Testis (tissue), 3 donors: ENCODE data around the gene GABRR2. TPM values are rescaled to one million over a fixed set of nuclear protein-coding genes. Genes with fewer than 3 reads are reported as not detected.

Experiments
- DNase-seq: peaks from one replicate; pipeline ENCODE4 v3.0.0-alpha.2; 2019
- H3K27ac ChIP-seq, 2 donors: fragments of 200-600 bp; sonication (generic); one replicate each; pipeline ENCODE4 v1.5.1; 2019
- H3K27me3 ChIP-seq: fragments of 200-600 bp; sonication (generic); one replicate; pipeline ENCODE4 v1.5.1; 2019
- H3K36me3 ChIP-seq: fragments of 200-600 bp; sonication (generic); one replicate; pipeline ENCODE4 v1.5.1; 2017; ENCODE audit warnings: low read depth; ENCODE audit errors: missing control alignments
- H3K4me1 ChIP-seq: fragments of 200-600 bp; sonication (generic); one replicate; pipeline ENCODE4 v1.5.1; 2019
- H3K4me3 ChIP-seq, 2 donors: fragments of 200-600 bp; sonication (generic); one replicate each; pipeline ENCODE4 v1.5.1; 2017 to 2019
- H3K9me3 ChIP-seq: fragments of 200-600 bp; sonication (generic); one replicate; pipeline ENCODE4 v1.5.1; 2017
- CTCF ChIP-seq, 3 experiments: fragments of 450-650 bp in 2 of 3; fragments of 200-600 bp in 1 of 3; sonication (generic) in 1 of 3; IDR thresholded peaks; one replicate each; pipeline ENCODE4 v1.5.1; 2016 to 2019; ENCODE audit warnings: antibody characterized with exemption in 3 of 3, mild to moderate bottlenecking in 2 of 3, moderate library complexity in 1 of 3
- POLR2A ChIP-seq: fragments of 450-650 bp; IDR thresholded peaks from one replicate; pipeline ENCODE4 v1.6.1; 2017; ENCODE audit warnings: antibody characterized with exemption, mild to moderate bottlenecking, moderate library complexity
- WGBS, 2 donors: methylation state at CpG; one replicate each; pipeline ENCODE4 v1.1.5; 2018; 5-methylcytosine and 5-hydroxymethylcytosine counted together
- intact Hi-C: fragments of 100-400 bp; cut with DNase I; formaldehyde crosslinking; loops from one replicate; pipeline ENCODE4 v1.15.1; 2023; ENCODE audit warnings: low total_unique reads
- polyA plus RNA-seq: library from polyadenylated mRNA; stranded (reverse); fragments of 350-450 nt; fragmentation: Illumina TruSeq; extraction: RNeasy Lipid Tissue Mini Kit (QIAGEN cat#74804); gene quantifications from one replicate; pipeline ENCODE4 v1.2.3, GENCODE V29; 2014; ENCODE audit warnings: low read depth, low replicate concordance; ENCODE audit not compliant: insufficient read depth
- total RNA-seq, 2 donors: library from RNA; depleted of rRNA; stranded (reverse); fragments of >200 nt; gene quantifications; one replicate each; pipeline ENCODE4 v1.2.3, GENCODE V29; 2016

Gene GABRR2
- total and polyA plus RNA-seq, 3 donors from 2014 or later: 0.62 to 0.79 TPM; not detected in 1

DNA sequence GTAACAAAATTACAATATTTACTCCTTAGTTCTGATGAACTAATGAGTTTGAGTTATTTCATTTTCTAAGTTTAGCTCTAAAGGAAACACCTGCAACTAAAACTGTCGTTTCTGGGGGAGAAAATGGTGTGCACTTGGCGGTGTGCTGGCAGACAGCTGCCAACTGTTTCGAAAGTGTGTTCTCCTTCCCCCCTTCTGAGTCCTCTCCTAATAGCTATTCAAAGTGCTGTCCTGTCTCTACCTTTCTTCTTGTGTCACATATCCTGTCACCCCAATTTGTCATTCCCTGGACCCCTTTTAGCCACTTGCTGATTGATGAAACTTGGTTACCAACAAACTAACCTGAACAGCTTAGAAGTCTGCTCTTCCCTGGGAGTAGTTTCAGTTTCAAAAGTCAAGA lies 42.3 kb upstream of the GABRR2 start:
- Histone ChIP-seq H3K9me3 (no peaks in the 10 kb centered on the region), H3K4me1 (no peaks in the 10 kb centered on the region), H3K4me3 (no peak overlapping the region), H3K36me3 (no peaks in the 10 kb centered on the region), H3K27ac (no peak overlapping the region), H3K27me3 (no peaks in the 10 kb centered on the region)
- WGBS, 2 donors: 52 to 69% methylated on average over 3 of the region's 3 CpGs
- intact Hi-C loops: no loop called here
- TF ChIP-seq CTCF (IDR thresholded peaks at IDR 0.05): no peak
- DNase-seq: no peak

- intact Hi-C loops: no loop called here
- WGBS, 2 donors: 80 to 83% methylated on average over 1 of the region's 1 CpG
- Histone ChIP-seq H3K9me3 (no peaks in the 10 kb centered on the region), H3K27ac (no peak overlapping the region), H3K27me3 (no peaks in the 10 kb centered on the region), H3K4me1 (peaks cover 1% of the 10 kb centered on the region), H3K4me3 (no peak overlapping the region), H3K36me3 (no peaks in the 10 kb centered on the region)
- DNase-seq: no peak
- no peak for TF ChIP-seq CTCF (IDR thresholded peaks at IDR 0.05)
- no peak for TF ChIP-seq POLR2A
Observed at GRCh38 chr6:89356642-89357170, 41.6 kb upstream of the GABRR2 start.

DNA sequence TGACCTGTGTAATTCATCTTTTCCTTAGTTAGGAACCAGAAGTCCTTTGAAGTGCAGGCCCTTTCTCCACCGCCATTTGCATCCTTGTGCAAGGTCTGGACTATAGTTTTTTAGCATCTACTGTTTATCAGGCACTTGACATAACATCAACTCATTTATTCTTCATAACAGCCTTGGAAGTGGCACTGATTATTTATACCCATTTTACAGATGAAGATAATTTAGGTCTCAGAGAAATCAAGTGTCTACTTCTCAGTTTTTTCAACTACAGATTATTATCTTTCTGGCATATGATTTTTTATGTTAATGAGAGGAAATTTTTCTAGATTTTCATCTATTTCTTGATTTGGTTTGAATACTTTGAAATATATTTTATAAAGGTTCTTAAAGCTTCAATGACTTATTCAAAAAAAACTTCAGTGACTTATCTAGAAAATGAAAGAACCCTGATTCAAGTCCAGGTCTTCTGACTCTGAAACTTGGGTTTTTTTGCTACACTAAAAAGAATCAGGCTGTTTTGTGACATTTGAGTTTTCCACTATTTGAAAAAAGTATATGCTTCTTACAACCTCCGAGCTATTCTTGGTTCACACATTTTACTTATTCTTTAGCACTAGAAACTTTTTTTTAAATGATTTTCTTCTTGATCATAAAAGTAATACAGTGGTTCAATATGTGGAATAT lies 40.6 kb upstream of the GABRR2 start:
- 91 to 92% methylated on average over 2 of the region's 2 CpGs for whole genome bisulfite sequencing, 2 donors
- no peak for TF ChIP-seq CTCF (IDR thresholded peaks at IDR 0.05)
- no peak for TF ChIP-seq POLR2A
- H3K27ac ChIP-seq: no peak overlapping the region
- intact Hi-C loops: no loop called here
- H3K4me1 ChIP-seq: peaks cover 12% of the 10 kb centered on the region
- H3K36me3 ChIP-seq: no peaks in the 10 kb centered on the region
- H3K4me3 ChIP-seq: no peak overlapping the region
- H3K27me3 ChIP-seq: no peaks in the 10 kb centered on the region
- H3K9me3 ChIP-seq: no peaks in the 10 kb centered on the region
- DNase-seq: no peak

DNA sequence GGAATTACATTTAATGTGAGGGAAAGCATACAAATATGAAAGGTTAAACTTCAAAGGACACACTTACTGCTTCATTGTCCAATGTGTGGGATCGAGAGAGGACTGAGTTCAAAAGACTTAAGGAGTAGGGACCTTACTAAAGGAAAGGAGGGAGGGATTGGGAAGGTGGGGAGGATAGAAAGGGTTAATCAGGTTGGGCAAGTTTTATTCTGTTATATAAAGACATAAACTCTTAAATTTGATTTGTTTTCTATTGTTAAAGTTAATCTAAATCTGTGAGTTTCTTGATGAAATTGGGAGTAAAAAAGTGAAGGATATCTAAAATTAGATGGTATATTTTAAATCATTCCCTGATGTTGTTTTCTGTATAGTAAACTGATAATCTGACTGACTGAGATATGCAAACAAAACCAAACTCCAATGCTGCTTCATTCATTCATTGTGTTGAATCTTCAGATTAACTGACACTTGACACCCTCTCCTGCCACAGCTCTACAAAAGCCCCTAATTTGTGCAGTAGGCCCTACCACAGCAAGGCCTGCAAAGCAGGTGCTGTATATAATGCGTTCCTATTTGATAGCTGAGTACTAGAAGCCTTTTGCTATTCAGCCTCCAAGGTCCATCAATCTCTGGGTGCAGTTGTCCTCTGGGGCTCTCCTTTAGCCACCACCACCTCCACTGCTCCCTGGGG lies 38.7 kb upstream of the GABRR2 start:
- intact Hi-C loops: no loop called here
- TF ChIP-seq CTCF (IDR thresholded peaks at IDR 0.05) (no peak), POLR2A (no peak)
- H3K36me3 ChIP-seq: no peaks in the 10 kb centered on the region
- DNase-seq: no peak
- no peaks in the 10 kb centered on the region for H3K9me3 ChIP-seq
- H3K4me1 ChIP-seq: peaks cover 17% of the 10 kb centered on the region
- no peak overlapping the region for H3K4me3 ChIP-seq
- WGBS, 2 donors: 76 to 79% methylated on average over 2 of the region's 2 CpGs
- no peak overlapping the region for H3K27ac ChIP-seq
- H3K27me3 ChIP-seq: no peaks in the 10 kb centered on the region
